AML-193 (cell line): ENCODE results near the gene CNDP2.
"Not testable (repeated sequence)": the region's sequence is repeated elsewhere in the genome, so short reads cannot be mapped to it uniquely, and the experiment has no call there.

Experiments used
- DNase-seq, 2 experiments: peaks; one replicate each; lab custom pipeline; 2025; lab: John Stamatoyannopoulos, UW

The CNDP2 gene

DNA sequence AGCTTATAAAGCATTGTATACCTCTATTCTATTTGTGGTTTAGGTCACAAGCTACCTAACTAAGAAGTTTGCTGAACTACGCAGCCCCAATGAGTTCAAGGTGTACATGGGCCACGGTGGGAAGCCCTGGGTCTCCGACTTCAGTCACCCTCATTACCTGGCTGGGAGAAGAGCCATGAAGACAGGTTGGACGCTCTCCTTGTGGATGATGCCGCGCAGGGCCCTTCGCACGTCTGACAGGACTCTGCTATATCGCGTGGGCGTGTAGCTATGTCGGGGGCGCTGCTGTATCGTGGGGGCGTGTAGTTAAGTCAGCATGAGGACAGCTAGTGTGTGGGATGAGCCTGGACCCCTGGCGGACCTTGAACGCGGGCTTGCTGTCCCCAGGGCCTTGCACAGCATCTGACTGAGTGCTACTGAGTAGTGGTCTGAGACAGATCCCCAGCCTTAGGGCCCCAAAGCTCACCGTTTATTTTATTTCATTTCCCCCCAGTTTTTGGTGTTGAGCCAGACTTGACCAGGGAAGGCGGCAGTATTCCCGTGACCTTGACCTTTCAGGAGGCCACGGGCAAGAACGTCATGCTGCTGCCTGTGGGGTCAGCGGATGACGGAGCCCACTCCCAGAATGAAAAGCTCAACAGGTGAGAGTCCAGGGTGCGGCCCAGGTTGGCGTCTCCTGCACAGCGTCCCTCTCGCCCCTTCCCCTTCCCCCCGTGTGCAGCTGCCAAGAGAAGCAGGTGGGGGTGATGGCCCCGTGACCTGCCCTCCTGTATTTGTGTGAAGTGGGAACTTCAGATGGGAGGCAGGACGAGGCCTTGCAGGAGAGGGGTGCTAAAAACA lies 22.5 kb downstream of the CNDP2 start:
- no peak for DNase-seq

DNA sequence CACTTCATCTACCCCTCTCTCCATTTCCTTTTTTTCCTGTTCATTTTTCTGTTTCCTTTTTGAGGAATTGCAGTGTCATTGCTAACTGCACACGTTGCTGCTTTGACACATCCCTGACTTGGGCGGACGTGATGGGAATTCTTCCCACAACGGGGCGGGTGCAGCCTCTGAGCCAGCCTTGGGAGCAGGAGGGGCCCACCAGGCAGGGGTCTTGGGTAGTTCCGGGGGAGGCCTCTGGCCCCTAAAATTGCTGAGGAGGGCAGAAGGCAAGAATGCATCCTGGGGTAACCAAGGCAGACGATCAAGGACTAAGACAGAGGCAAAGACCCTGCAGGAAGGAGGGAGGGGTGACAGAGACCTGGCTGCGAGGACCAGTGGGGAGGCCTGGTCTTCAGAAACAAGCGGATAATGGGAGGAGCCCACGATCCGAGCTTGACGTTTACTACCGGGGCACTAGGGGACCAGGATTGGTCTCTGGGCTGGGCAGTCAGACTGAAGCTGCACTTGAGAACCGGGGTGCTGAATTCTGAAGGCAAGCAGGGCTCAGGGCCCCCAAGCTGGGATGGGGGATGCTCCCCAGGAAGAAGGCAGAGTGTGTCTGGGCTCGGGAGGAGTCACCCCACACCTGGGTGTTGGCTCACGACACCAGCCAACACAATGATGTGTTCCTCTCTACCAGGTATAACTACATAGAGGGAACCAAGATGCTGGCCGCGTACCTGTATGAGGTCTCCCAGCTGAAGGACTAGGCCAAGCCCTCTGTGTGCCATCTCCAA lies 23.3 kb downstream of the CNDP2 start:
- DNase-seq = no peak

DNA sequence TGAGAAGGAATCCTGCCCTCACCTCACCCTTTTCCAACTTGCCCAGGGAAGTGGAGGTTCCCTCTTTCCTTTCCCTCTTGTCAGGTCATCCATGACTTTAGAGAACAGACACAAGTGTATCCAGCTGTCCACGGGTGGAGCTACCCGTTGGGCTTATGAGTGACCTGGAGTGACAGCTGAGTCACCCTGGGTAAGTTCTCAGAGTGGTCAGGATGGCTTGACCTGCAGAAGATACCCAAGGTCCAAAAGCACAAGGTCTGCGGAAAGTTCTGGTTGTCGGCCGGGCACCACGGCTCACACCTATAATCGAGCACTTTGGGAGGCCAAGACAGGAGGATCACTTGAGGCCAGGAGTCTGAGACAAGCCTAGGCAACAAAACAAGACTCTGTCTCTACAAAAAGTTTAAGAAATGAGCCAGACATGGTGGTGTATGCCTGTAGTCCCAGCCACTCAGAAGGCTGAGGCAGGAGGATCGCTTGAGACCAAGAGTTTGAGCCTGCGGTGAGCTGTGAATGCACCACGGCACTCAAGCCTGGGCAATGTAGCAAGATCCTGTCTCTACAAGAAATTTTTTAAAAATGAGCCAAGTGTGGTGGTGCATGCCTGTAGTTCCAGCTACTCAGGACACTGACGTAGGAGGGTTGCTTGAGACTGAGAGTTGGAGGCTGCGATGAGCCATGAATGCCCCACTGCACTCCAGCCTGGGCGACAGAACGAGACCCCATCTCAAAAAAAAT lies 24.1 kb downstream of the CNDP2 start:
- DNase-seq = no peak

DNA sequence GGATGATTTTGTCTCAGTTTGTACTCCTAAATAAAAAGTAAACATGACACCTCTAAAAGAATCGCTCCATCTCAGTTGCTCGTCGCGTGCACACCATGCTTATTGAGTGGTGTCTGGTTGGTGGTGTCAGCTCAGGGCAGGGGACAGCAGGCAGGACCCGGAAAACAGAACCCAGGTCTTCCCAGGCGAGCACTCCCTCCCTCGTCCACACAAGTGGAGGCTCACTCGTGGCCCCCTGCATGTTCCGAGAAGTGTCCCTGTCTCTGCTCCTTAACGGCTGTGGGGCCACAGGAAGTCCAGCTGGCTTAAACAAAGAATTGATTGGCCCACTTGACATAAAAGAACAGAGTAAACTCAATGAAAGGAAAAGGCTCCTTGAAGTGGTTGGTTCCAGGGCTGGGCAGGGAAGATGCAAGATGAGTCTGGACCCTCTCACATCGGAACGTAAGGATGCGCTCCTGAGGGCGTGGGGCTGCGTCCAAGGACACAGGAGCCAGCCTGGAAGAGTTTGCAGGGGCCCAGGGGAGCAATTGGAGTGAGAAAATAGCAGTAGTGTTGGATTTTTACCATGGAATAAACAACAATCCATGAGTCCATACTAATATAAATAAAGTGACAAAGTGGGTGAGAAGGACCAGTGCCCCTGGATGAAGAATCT lies 25.0 kb downstream of the CNDP2 start:
- DNase-seq = no peak

DNA sequence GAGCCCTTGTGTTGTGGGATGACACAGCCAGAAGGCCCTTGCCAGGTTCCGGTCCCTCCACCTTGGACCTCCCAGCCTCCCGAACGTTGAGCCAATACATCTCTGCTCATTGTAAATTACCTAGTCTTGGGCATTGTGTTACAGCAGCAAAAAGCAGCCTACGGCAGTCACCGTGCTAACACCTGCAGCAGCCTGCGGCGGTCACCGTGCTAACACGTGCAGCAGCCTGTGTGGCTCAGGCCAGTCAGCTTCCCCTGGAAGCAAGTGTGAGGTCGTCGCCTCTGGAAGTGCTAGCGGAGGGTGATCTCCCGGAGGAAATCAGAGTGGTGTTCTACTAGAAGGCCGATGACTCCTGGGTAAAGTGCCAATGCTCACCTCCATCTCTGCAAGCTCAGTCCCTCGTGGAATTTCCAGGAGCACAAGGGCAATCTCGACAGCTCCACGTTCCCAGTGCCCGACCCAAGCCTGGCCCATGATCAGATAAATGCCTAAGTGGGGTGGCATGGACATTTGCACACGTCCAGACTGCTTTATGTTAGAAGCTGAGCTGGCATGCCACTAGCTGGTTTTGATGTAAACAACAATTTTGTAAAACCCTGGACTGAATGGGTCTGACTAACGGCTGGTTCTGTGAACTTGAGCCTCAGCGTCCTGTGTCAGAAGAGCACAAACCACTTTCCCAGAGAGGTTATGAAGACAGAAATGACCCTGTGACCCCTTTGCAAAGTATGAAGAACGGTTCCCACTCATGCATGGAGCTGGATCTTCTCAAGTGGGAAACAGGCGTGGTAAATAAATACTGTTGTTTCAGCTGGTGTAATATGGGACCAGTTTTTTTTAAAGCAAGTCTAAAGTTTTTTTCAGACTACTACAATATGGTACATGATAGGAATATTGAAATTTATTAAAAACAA lies 26.7 kb downstream of the CNDP2 start:
- DNase-seq = no peak

DNA sequence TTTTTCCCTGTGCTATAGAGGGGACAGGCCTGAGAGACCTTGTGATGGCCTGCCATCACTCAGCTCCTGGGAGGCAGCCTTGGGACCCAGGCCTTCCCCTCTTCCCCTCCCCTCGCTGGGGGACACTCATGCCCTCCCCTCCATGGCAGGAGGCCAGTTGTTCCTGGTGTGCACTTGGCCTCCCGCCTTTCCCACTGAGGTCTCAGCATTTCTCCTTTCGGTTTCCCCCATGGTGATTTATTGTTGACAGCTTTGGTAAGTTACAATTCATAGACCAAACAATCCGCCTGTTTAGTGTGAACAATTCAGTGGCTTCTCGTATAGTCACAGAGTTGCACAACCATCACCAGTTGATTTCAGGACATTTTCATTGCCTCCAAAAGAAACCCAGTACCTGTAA lies 27.9 kb downstream of the CNDP2 start:
- no peak for DNase-seq

DNA sequence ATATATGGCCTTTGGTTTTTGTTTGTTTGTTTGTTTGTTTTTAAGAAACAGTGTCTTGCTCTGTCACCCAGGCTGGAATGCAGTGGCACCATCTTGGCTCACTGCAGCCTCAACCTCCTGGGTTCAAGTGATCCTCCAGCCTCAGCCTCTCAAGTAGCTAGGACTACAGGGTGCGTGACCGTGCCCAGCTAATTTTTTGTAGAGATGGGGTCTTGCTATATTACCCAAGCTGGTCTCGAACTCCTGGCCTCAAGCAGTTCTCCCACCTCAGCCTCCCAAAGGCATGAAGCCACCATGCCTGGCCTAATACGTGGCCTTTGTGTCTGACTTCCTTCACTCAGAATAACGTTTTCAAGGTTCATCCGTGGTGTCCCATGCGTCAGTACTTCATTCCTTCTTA lies 28.8 kb downstream of the CNDP2 start:
- DNase-seq = not testable (repeated sequence)

DNA sequence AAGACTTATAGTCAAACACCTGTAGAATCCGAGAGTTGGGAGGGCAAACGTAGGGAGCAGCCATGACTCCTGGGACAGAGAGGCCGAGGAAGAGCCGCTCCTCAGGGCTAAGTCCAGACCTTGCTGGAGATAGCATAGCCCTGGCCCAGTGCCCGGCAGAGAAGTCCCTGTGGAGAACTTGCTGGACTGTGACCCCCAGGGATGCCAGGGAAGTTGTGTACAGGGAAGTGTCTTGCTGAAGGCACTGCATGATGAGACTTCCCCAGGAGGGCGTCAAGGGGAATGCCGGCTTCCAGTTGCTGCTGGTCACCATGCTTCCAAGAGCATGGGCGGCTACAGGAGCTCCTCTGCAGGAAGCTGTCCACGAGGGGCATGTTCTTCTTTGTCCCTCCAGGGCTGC lies 29.6 kb downstream of the CNDP2 start:
- DNase-seq = no peak

DNA sequence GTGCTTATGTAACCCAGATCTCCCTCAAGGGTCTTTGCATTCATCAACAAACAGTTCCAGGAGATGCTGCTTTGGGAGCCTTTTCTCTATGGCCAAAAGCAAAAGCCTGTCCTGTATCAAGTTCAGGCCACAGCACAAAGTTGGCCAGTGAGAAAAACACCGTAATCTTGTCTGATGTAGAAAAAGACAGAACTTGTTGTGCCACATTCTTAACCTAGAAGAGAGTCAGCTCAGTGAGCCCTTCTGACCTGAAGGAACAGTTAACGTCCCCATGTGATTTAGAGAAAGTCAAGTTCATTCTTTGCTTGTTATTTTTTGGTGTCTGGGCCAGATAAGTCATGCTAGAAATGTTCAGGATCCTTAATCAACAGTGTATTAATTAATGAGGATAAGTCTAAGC lies 30.3 kb downstream of the CNDP2 start:
- DNase-seq = no peak

DNA sequence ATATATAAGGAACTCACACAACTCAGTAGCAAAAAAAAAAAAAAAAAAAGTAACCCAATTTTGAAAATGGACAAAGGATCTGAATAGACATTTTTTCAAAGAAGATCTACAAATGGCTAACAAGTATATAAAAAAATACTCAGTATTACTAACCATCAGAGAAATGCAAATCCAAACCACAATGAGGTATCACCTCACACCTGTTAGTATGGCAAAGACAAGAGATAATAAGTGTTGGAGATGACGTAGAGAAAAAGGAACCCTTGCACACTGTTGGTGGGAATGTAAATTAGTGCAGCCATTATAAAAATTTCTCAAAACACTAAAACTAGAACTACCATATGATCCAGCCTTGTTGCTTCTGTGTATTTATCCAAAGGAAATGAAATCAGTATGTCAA lies 32.3 kb downstream of the CNDP2 start:
- DNase-seq = no peak

DNA sequence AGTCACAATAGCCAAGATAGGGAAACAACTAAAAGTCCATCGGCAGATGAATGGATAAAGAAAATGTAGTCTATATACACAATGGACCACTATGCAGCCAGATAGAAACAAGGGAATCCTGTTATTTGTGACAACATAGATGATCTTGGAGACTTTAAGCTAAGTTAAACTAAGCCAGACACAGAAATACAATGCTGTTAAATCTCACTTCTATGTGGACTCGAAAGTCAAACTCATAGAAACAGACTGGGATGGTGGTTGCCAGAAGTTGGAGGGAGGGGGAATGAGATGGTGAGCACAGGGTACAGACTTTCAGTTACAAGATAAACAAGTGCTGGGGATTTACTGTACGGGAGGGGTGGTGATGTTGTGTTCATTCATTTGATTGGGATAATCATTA lies 32.8 kb downstream of the CNDP2 start:
- no peak for DNase-seq

DNA sequence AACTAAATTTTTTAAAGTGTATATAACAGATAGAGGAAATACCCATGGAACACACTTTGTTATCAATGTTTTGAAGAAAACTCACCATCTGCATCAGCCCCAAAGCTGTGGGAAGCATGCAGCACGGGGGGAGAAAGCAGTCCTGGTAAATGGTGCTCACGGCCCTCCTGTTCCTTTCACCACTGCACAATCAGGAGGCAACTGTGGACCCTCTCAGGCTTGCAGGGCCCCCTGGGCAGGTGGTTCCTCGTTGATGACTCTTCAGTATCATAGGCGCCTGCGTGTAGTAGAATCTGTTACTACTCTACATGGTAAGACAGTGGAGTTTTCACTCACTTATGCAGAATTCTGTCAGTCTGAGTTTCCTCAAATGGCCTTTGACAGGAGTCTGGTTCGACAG lies 33.2 kb downstream of the CNDP2 start:
- DNase-seq = no peak

DNA sequence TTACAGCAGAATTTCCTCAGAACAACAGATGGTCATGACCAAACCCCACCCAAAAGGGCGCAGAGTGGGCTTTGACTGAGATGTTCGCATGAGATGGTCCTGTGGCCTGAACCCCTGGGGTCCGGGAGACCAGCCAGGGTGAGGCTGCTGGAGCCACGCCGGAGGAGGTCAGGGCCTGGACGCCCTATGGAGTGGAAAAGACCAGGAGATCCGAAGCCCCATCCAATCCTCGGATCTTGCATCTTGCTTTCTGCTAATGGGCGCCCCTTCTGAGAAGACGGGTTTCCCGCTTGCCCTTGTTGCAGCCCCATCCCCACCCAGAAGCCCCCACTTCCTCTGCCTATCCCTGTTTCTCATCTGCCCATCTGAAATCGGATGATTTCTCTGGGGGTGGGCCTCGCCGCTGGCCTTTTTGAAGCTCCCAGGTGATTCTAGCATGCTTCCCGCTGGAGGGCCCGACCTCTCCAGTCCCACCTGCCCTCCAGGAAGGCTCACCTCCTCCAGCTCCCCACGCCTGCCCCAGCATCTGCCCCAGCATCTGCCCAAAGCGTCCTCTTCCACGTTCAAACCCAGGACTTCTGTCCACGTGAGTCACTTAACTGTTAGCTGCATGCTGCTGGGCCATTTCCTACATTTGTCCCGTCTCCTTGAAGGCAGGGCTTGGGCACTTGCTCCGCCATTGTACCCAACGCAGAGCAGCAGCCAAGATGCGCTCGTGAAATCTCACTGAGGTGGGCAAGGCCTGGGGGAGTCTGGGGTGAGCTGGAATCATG lies 33.8 kb downstream of the CNDP2 start:
- no peak for DNase-seq

DNA sequence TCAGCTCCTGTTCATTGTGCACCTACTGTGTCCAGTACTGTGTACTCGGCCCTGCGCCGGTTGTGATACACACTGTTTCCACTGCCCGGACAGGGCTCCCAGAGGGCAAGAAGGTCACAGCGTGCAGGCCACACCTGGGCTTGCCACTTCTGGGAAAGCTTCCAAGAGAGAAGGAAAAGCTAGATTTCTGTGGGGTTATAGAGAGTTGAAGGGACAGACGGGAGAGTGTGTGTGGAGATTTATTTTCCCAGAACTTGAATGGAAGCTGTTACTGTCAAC lies 34.4 kb downstream of the CNDP2 start:
- DNase-seq = no peak

DNA sequence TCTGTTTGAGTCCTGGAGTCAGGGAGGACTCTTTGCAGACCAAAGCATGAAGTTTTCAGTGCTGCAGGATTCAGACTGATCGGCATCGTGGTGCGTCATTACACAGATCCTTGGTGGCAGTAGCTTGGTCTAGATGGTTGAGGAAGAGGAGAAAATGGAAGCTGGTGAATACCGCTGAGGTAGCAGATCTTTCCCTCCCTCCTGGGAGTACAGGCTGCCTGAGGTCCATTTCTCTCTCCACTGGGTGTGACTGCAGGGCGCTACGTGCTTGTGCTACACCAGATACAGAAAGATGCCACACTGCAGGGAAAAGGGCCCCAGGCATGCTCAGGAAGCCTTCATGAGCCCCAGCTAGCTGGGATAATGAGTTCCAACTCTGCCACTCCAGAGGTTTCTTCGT lies 34.9 kb downstream of the CNDP2 start:
- no peak for DNase-seq

DNA sequence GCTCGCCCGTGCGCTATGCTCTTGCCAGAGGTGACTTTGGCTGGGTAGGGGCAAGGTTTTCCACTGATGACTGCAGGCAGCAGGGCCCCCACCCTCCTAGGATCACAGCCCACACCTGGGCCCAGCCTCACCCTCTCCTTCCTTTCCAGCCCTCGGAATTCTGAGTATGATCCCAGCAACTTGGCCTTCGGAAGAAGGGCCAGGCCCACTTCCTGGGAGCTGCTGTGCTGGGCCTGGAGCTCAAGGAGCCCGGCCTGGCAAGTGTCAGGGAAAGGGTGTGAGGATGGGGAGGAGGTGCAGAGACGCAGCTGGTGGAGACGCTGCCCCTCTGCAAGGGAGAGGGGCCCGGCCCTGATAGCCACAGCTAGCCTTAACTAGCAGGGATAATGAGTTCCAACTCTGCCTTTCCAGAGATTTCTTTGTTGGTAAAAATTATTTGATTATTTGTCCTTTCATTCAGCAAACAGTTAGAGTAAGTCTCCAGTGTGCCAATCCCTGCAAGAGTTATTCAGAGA lies 36.4 kb downstream of the CNDP2 start:
- DNase-seq = no peak

DNA sequence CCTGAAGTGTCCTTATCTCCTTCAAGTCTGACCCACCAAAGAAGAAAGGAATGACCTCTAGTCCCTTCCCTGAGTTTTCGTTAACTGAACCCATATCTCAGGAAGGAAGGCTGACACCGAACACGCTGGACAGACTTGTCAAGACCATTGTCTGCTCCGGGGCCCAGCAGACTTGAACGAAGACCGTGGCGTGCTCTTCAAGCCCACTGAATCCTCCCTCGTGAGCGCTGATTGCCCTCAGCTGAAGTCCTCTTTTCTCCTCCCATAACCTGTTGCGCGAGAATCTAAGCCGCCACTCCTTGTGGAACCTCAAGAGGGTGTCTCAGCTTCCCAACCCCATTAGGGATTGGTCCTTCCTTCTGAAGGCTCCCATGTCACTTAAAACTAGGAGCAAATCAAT lies 37.5 kb downstream of the CNDP2 start:
- DNase-seq = no peak

DNA sequence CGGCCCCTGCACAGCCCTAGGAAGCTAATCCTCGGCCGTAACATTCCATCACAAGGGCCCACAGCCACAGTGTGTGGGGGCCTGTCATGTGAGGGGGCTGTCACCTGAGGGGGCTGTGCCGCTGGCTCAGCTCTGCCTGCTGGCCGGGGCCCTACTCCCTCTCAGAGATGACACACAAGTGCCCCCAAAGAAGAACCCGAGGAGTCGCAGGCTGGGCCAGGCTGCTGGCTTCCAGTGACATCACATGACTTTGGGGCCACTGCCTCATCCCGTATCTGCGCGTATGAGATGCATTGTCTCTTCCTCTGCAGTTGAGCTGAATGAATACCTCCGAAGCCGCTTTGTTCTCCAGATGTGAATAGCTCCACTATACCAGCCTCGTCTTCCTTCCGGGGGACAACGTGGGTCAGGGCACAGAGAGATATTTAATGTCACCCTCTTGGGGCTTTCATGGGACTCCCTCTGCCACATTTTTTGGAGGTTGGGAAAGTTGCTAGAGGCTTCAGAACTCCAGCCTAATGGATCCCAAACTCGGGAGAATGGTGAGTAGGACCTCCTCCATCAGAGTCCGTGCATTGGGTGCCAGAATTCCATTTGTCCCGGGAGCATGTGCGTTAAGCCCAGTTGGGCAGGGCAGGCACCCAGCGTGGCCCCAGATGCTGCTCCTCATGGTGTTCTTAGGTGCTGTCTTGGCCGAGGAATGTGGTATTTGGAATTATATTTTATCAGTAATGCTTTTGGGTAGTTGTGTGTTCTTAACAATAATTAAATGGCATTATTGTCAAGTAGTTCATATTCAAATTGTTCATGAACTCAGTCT lies 38.2 kb downstream of the CNDP2 start, which contains the start of gene CNDP1:
Gene CNDP1, plus strand, starts transcription at position 351 of the 820 bp plus-strand sequence. Its CDS starts 168 bp downstream, at position 519.
- DNase-seq = no peak

DNA sequence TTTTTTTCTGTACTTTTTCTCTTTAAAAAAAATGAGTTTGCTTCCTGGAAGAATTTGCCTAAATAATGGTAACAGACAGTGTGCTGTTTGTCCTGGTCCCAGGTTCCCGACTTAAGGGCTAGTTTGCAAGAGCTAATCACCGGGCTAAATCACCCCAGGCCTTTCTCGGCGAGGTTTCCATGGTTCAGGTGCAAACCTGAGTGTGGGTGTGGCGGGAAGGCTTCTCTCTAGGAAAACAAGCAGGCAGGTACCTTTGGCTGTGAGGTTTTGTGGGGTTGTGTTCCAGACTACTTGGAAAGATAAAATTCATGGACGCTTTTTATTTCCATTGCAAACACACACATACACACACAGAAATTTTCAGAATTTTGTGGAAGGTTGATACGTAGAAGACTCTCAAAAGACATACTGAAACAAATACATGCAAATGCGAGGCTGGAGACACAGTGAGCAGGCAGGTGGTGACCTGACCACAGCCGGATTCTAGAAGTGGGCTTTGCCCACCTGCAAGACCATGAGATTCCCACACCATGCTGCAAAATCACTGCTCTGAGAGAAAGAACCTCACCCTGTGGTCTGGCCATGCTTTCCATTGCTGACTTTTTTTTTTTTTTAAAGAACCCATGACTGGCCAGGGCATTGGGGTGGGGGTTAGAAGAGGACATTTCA lies 39.0 kb downstream of the CNDP2 start:
- no peak for DNase-seq
